Neuron (in vitro differentiated cells): Measurements from ENCODE around the gene PPP1R26.
"Not testable (repeated sequence)": the region's sequence is repeated elsewhere in the genome, so short reads cannot be mapped to it uniquely, and the experiment has no call there.

Experiments used
- H2AFZ ChIP-seq: one replicate; pipeline ENCODE4 v1.6.1; 2013; ENCODE audit warnings: low read depth, mild to moderate bottlenecking, inconsistent platforms, low read length, moderate library complexity
- H3K27me3 ChIP-seq: one replicate; pipeline ENCODE4 v1.6.1; 2013; ENCODE audit warnings: low read length; ENCODE audit not compliant: insufficient read depth
- H3K36me3 ChIP-seq: one replicate; pipeline ENCODE4 v1.6.1; 2013; ENCODE audit warnings: low read length; ENCODE audit not compliant: insufficient read depth
- H3K4me1 ChIP-seq: one replicate; pipeline ENCODE4 v1.6.1; 2013; ENCODE audit warnings: low read length; ENCODE audit not compliant: insufficient read depth
- H3K4me3 ChIP-seq: 2 replicates; pipeline ENCODE4 v1.5.1; 2013; ENCODE audit warnings: mild to moderate bottlenecking, low read length, moderate library complexity
- H3K9me3 ChIP-seq: one replicate; pipeline ENCODE4 v1.6.1; 2013; ENCODE audit warnings: low read length

PPP1R26 gene

GRCh38 chr9:135507104-135508035 is 27.8 kb downstream of the PPP1R26 start:
- H3K9me3 ChIP-seq = no peaks in the 10 kb centered on the region
- peaks cover 1% of the 10 kb centered on the region for H3K4me1 ChIP-seq
- H3K36me3 ChIP-seq = peaks cover 31% of the 10 kb centered on the region
- H3K4me3 ChIP-seq = no peak overlapping the region
- no peak overlapping the region for H2AFZ ChIP-seq
- H3K27me3 ChIP-seq = no peaks in the 10 kb centered on the region

- Histone ChIP-seq H3K4me3 (no peak overlapping the region), H3K27me3 (no peaks in the 10 kb centered on the region), H3K9me3 (no peaks in the 10 kb centered on the region), H2AFZ (no peak overlapping the region), H3K36me3 (peaks cover 21% of the 10 kb centered on the region), H3K4me1 (peaks cover 2% of the 10 kb centered on the region)
These were observed 28.7 kb downstream of the PPP1R26 start for GRCh38 chr9:135508211-135508820.

- Histone ChIP-seq H3K4me1 (peaks cover 2% of the 10 kb centered on the region), H2AFZ (no peak overlapping the region)
These were observed 29.9 kb downstream of the PPP1R26 start for GRCh38 chr9:135509458-135509857.

GRCh38 chr9:135512241-135512603 is 32.6 kb downstream of the PPP1R26 start:
- Histone ChIP-seq H3K9me3 (no peaks in the 10 kb centered on the region), H3K4me1 (peaks cover 2% of the 10 kb centered on the region), H2AFZ (no peak overlapping the region), H3K36me3 (no peaks in the 10 kb centered on the region), H3K27me3 (no peaks in the 10 kb centered on the region), H3K4me3 (no peak overlapping the region)

More at GRCh38 chr9:135509458-135509857, 29.9 kb downstream of the PPP1R26 start:
- Histone ChIP-seq H3K36me3 (peaks cover 10% of the 10 kb centered on the region), H3K4me3 (no peak overlapping the region), H3K27me3 (no peaks in the 10 kb centered on the region), H3K9me3 (no peaks in the 10 kb centered on the region)

- no peaks in the 10 kb centered on the region for H3K27me3 ChIP-seq
- H2AFZ ChIP-seq = no peak overlapping the region
- H3K9me3 ChIP-seq = no peaks in the 10 kb centered on the region
- H3K4me3 ChIP-seq = no peak overlapping the region
- H3K4me1 ChIP-seq = peaks cover 2% of the 10 kb centered on the region
- H3K36me3 ChIP-seq = no peaks in the 10 kb centered on the region
These were observed 33.3 kb downstream of the PPP1R26 start for GRCh38 chr9:135512904-135513303.

GRCh38 chr9:135513351-135513846 is 33.8 kb downstream of the PPP1R26 start:
- Histone ChIP-seq H2AFZ (no peak overlapping the region), H3K9me3 (no peaks in the 10 kb centered on the region), H3K36me3 (no peaks in the 10 kb centered on the region), H3K27me3 (no peaks in the 10 kb centered on the region), H3K4me1 (peaks cover 2% of the 10 kb centered on the region), H3K4me3 (no peak overlapping the region)

- not testable (repeated sequence) for H3K36me3 ChIP-seq, H3K9me3 ChIP-seq, H3K27me3 ChIP-seq, H3K4me1 ChIP-seq, H2AFZ ChIP-seq, H3K4me3 ChIP-seq
These were observed 34.3 kb downstream of the PPP1R26 start for GRCh38 chr9:135513906-135514305.

- H3K27me3 ChIP-seq = no peaks in the 10 kb centered on the region
- no peaks in the 10 kb centered on the region for H3K36me3 ChIP-seq
- H3K4me3 ChIP-seq = no peak overlapping the region
- no peak overlapping the region for H2AFZ ChIP-seq
- H3K9me3 ChIP-seq = peaks cover under 1% of the 10 kb centered on the region
- H3K4me1 ChIP-seq = peaks cover 2% of the 10 kb centered on the region
These were observed 34.9 kb downstream of the PPP1R26 start for GRCh38 chr9:135514342-135515082.

- Histone ChIP-seq H3K36me3 (no peaks in the 10 kb centered on the region), H3K4me3 (no peak overlapping the region), H3K27me3 (no peaks in the 10 kb centered on the region), H3K9me3 (peaks cover 2% of the 10 kb centered on the region), H3K4me1 (peaks cover 2% of the 10 kb centered on the region), H2AFZ (no peak overlapping the region)
These were observed 35.7 kb downstream of the PPP1R26 start for GRCh38 chr9:135515083-135515951.

- peaks cover 2% of the 10 kb centered on the region for H3K4me1 ChIP-seq
- peaks cover 2% of the 10 kb centered on the region for H3K9me3 ChIP-seq
- H2AFZ ChIP-seq = no peak overlapping the region
- no peak overlapping the region for H3K4me3 ChIP-seq
- no peaks in the 10 kb centered on the region for H3K36me3 ChIP-seq
- H3K27me3 ChIP-seq = peaks cover 3% of the 10 kb centered on the region
These were observed 36.7 kb downstream of the PPP1R26 start for GRCh38 chr9:135516132-135516860.

GRCh38 chr9:135517407-135517822 is 37.8 kb downstream of the PPP1R26 start:
- H3K9me3 ChIP-seq = peaks cover 2% of the 10 kb centered on the region
- peaks cover 3% of the 10 kb centered on the region for H3K27me3 ChIP-seq
- no peaks in the 10 kb centered on the region for H3K36me3 ChIP-seq
- no peak overlapping the region for H2AFZ ChIP-seq
- H3K4me1 ChIP-seq = peaks cover under 1% of the 10 kb centered on the region
- no peak overlapping the region for H3K4me3 ChIP-seq
